ENCODE results near the gene GPSM3. TPM values are rescaled to one million over a fixed set of nuclear protein-coding genes. Genes with fewer than 3 reads are reported as not detected.
A peak's percentile ranks its signal among the peaks of the same experiment; 100 is the strongest.

Gene GPSM3
- total and polyA plus RNA-seq, 2 donors (not counting 3 experiments of a cell fraction or from before 2014, with no cell fraction given): 19.5 to 21.6 TPM

DNA sequence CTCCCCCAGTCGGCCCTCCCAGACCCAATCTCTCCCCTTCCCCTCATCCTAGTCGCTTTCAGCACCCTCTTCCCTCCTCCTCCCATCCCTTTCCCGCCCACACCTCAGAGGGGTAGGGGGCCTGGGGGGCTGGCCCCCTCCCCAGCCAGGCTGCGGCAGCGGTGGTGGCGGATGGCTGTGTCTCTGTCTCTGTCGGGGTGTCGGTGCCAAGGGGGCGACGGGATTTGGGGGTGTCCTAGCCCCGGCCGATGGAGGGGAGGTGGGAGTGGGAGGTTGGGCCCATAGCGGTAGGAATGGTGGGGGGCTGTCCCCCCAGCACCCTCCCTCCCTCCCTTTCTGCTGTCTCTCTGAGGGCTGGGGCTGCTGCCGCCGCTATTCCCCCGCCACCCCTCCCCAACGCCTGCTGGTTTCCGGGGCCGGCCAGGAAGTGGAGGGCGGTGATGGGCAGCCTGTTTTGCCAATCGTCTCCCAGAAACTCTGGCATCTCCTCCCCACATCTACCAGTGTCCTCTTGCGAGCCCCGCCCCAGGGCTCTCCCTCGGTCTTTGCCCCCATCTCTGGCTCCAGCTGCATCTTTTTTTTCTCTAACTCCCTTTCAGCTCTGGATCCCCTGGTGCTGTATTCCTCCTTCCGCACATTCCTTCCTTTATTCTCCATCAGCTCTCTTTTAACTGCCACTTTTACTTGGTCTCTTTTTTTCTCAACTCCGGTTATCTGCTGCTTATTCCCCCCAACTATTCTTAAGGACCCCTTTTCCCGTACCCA lies 16.6 kb downstream of the GPSM3 start, which contains the start of gene AGPAT1:
TSS of gene AGPAT1 (minus strand) at position 374 of the 765 bp plus-strand sequence. CDS start 4,588 bp downstream, outside the sequence.
- FAIRE-seq (peak; percentile 98), DNase-seq (ENCODE audit: low read depth, low spot score) (peak; percentile 97)
- no TSS peak for BruUV-seq (replicated peaks)
- Histone ChIP-seq H3K4me2 (ENCODE audit: insufficient read depth, low read length) (peak within 1 kb of the TSS; percentile 83), H3K27me3 (ENCODE audit: control insufficient read depth in 2 of 2, insufficient read depth in 2 of 2, low read length in 2 of 2) (no peaks in the 10 kb centered on the region), H3K9ac (replicated peaks; ENCODE audit: extremely low read depth, insufficient read depth, low read length) (peak within 1 kb of the TSS; percentile 86), H3K9me1 (replicated peaks; ENCODE audit: control insufficient read depth, extremely low read depth, insufficient read depth, low read length) (no peaks in the 10 kb centered on the region), H3K36me3 (ENCODE audit: control insufficient read depth in 2 of 2, extremely low read depth in 1 of 2, insufficient read depth in 2 of 2, low read length in 2 of 2) (peaks cover 0 to 10% of the 10 kb centered on the region in 2 experiments), H3K27ac (ENCODE audit: insufficient read depth, low read depth, low read length) (peak within 1 kb of the TSS; percentile 83), H2AFZ (ENCODE audit: low read depth, low read length) (peak within 1 kb of the TSS; percentile 56), H3K4me1 (ENCODE audit: control insufficient read depth, extremely low read depth, insufficient read depth, low read length) (peaks cover 30% of the 10 kb centered on the region), H4K20me1 (replicated peaks; ENCODE audit: control insufficient read depth, extremely low read depth, insufficient read depth, low read length) (no peaks in the 10 kb centered on the region), H3K79me2 (ENCODE audit: control insufficient read depth, insufficient read depth, low read length) (peaks cover 21% of the 10 kb centered on the region), H3K9me3 (replicated peaks; ENCODE audit: control insufficient read depth, insufficient read depth, low read length) (no peaks in the 10 kb centered on the region), H3K4me3 (replicated peaks in 1 of 3; ENCODE audit: insufficient read depth in 1 of 3, low read depth in 1 of 3, low read length in 3 of 3) (peak within 1 kb of the TSS; percentile 52 to 70 (median 67))
- TF ChIP-seq POLR2A (IDR thresholded peaks at IDR 0.05; ENCODE audit: low read depth, low read length) (peak; percentile 92), EZH2 (IDR thresholded peaks at IDR 0.05; ENCODE audit: borderline replicate concordance, low read depth, low read length, severe bottlenecking) (no peak), POLR2AphosphoS5 (IDR thresholded peaks at IDR 0.05; ENCODE audit: insufficient read depth, low read depth, low read length) (peak; percentile 92)
- TF ChIP-seq, protein P1, sequence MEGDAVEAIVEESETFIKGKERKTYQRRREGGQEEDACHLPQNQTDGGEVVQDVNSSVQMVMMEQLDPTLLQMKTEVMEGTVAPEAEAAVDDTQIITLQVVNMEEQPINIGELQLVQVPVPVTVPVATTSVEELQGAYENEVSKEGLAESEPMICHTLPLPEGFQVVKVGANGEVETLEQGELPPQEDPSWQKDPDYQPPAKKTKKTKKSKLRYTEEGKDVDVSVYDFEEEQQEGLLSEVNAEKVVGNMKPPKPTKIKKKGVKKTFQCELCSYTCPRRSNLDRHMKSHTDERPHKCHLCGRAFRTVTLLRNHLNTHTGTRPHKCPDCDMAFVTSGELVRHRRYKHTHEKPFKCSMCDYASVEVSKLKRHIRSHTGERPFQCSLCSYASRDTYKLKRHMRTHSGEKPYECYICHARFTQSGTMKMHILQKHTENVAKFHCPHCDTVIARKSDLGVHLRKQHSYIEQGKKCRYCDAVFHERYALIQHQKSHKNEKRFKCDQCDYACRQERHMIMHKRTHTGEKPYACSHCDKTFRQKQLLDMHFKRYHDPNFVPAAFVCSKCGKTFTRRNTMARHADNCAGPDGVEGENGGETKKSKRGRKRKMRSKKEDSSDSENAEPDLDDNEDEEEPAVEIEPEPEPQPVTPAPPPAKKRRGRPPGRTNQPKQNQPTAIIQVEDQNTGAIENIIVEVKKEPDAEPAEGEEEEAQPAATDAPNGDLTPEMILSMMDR (IDR thresholded peaks at IDR 0.05; ENCODE audit: extremely low read depth in 1 of 2, insufficient read depth in 1 of 2, low read depth in 1 of 2, low read length in 2 of 2): no peak
- intact Hi-C loops (cut with micrococcal nuclease): loop anchor here (1.0 to 5.0 kb wide), 4 partner anchors 22 to 796 kb away; partner anchors contain the start of genes FKBPL, NELFE, PPT2 and SKIC2
- ChIA-PET POLR2A (interaction anchor here (0.6 to 1.4 kb wide), 4 partner anchors 33 to 519 kb away, joined by 3 to 8 read pairs (median 5); partner anchors contain the start of gene ATF6B), CTCF (interaction anchor here (1.0 to 2.9 kb wide), 2 partner anchors 20 to 27 kb away, joined by 4 to 15 read pairs; no protein-coding TSS in a partner anchor)
- dilution Hi-C loops (cut with MboI; ENCODE audit: extremely low pct_ligation_motif_present, low sequenced_read_pairs): no loop called here
